Endothelial cell of umbilical vein (primary cell): ENCODE data around the gene CRKL. TPM values are rescaled to one million over a fixed set of nuclear protein-coding genes. Genes with fewer than 3 reads are reported as not detected.

Experiments
- BruUV-seq: library from RNA; stranded (reverse); fragments of 400-500 nt; replicated peaks from 2 replicates; lab custom pipeline; 2021; lab: Mats Ljungman, UMichigan
- CTCF ChIA-PET: fragments of 300-600, 350-600 bp; sonication (Branson Sonifier 250); formaldehyde crosslinking; loops from one replicate; lab custom pipeline; 2021; ENCODE audit warnings: antibody characterized with exemption, inconsistent platforms; lab: Charles Lee
- POLR2A ChIA-PET: fragments of 300-600, 350-600 bp; sonication (Branson Sonifier 250); formaldehyde crosslinking; loops from one replicate; lab custom pipeline; 2021; ENCODE audit warnings: antibody characterized with exemption, inconsistent platforms; lab: Charles Lee
- DNase-seq: peaks from one replicate; pipeline ENCODE4 v3.0.0-alpha.2; 2011; ENCODE audit warnings: low read depth, low spot score
- FAIRE-seq: peaks from 2 replicates; lab custom pipeline; 2011; peaks lifted over from hg19 to GRCh38; lab: Jason Lieb, UNC
- H2AFZ ChIP-seq: 2 replicates; pipeline ENCODE4 v1.6.0; 2012; ENCODE audit warnings: low read depth, low read length, control low read depth, inconsistent platforms
- H3K27ac ChIP-seq: 2 replicates; pipeline ENCODE4 v1.5.1; 2011; ENCODE audit warnings: low read depth, mild to moderate bottlenecking, control low read depth, low read length, moderate library complexity; ENCODE audit not compliant: insufficient read depth
- H3K27me3 ChIP-seq, 2 experiments: 2 replicates each; pipeline versions ENCODE4 v1.6.0 to v1.6.1; 2011; ENCODE audit warnings: low read length in 2 of 2, mixed read lengths in 1 of 2; ENCODE audit not compliant: control insufficient read depth in 2 of 2, insufficient read depth in 2 of 2
- H3K36me3 ChIP-seq, 2 experiments: 2 replicates in 1 of 2; 3 replicates in 1 of 2; pipeline ENCODE4 v1.5.1; 2011; ENCODE audit warnings: low read length in 2 of 2, mild to moderate bottlenecking in 1 of 2, moderate library complexity in 1 of 2; ENCODE audit not compliant: control insufficient read depth in 2 of 2, insufficient read depth in 2 of 2; ENCODE audit errors: extremely low read depth in 1 of 2
- H3K4me1 ChIP-seq: 3 replicates; pipeline ENCODE4 v1.5.1; 2011; ENCODE audit warnings: mild to moderate bottlenecking, low read length; ENCODE audit not compliant: control insufficient read depth, insufficient read depth; ENCODE audit errors: extremely low read depth
- H3K4me2 ChIP-seq: 2 replicates; pipeline ENCODE4 v1.6.1; 2011; ENCODE audit warnings: low read length, control low read depth, mixed read lengths; ENCODE audit not compliant: insufficient read depth
- H3K4me3 ChIP-seq, 3 experiments: fragments of 200-600 bp in 1 of 3; sonication (generic), shearing (Covaris generic) in 1 of 3; replicated peaks in 1 of 3; 2 replicates each; pipeline ENCODE4 v1.5.1; 2011 to 2016; ENCODE audit warnings: control low read depth in 3 of 3, low read length in 3 of 3, mild to moderate bottlenecking in 2 of 3, inconsistent platforms in 1 of 3, low read depth in 1 of 3, moderate library complexity in 1 of 3; ENCODE audit not compliant: insufficient read depth in 1 of 3
- H3K79me2 ChIP-seq: 2 replicates; pipeline ENCODE4 v1.6.0; 2012; ENCODE audit warnings: low read length, inconsistent platforms; ENCODE audit not compliant: control insufficient read depth, insufficient read depth
- H3K9ac ChIP-seq: replicated peaks from 2 replicates; pipeline ENCODE3; 2011; ENCODE audit warnings: low read length, control low read depth; ENCODE audit not compliant: insufficient read depth; ENCODE audit errors: extremely low read depth
- H3K9me1 ChIP-seq: replicated peaks from 3 replicates; pipeline ENCODE4 v1.6.0; 2011; ENCODE audit warnings: mild to moderate bottlenecking, low read length; ENCODE audit not compliant: control insufficient read depth, insufficient read depth; ENCODE audit errors: extremely low read depth
- H3K9me3 ChIP-seq: replicated peaks from 2 replicates; pipeline ENCODE4 v1.5.1; 2012; ENCODE audit warnings: low read length, inconsistent platforms; ENCODE audit not compliant: control insufficient read depth, insufficient read depth
- H4K20me1 ChIP-seq: replicated peaks from 2 replicates; pipeline ENCODE3; 2011; ENCODE audit warnings: mild to moderate bottlenecking, low read length; ENCODE audit not compliant: control insufficient read depth, insufficient read depth; ENCODE audit errors: extremely low read depth
- CTCF ChIP-seq, 2 donors: IDR thresholded peaks; 1 replicate in 1 of 2; 2 replicates in 1 of 2; pipeline ENCODE4 v1.5.1; 2011; ENCODE audit warnings: low read length in 2 of 2, mild to moderate bottlenecking in 2 of 2, moderate library complexity in 2 of 2, control low read depth in 1 of 2, inconsistent platforms in 1 of 2, low read depth in 1 of 2; ENCODE audit not compliant: insufficient read depth in 1 of 2; ENCODE audit errors: extremely low read depth in 1 of 2
- EZH2 ChIP-seq: IDR thresholded peaks from 2 replicates; pipeline ENCODE4 v1.6.1; 2012; ENCODE audit warnings: borderline replicate concordance, low read depth, mild to moderate bottlenecking, moderate library complexity, low read length, inconsistent platforms; ENCODE audit not compliant: severe bottlenecking
- FOS ChIP-seq: IDR thresholded peaks from 2 replicates; pipeline ENCODE4 v1.6.1; 2011; ENCODE audit warnings: mild to moderate bottlenecking, low read length, moderate library complexity, borderline replicate concordance; ENCODE audit not compliant: insufficient read depth
- GATA2 ChIP-seq: IDR thresholded peaks from 2 replicates; pipeline ENCODE4 v1.7.0; 2011; ENCODE audit warnings: low read depth, mild to moderate bottlenecking, moderate library complexity, mixed read lengths, low read length; ENCODE audit not compliant: insufficient read length, insufficient read depth
- JUN ChIP-seq: IDR thresholded peaks from 2 replicates; pipeline ENCODE4 v1.6.1; 2011; ENCODE audit warnings: borderline replicate concordance, low read depth; ENCODE audit not compliant: insufficient read length, insufficient read depth
- MAX ChIP-seq: IDR thresholded peaks from 2 replicates; pipeline ENCODE4 v1.6.1; 2011; ENCODE audit not compliant: insufficient read depth, insufficient read length
- MYC ChIP-seq: IDR thresholded peaks from one replicate; pipeline ENCODE4 v1.6.1; 2011; ENCODE audit warnings: mild to moderate bottlenecking, low read depth, low read length
- POLR2A ChIP-seq: IDR thresholded peaks from 2 replicates; pipeline ENCODE4 v1.6.1; 2012; ENCODE audit warnings: low read depth, mild to moderate bottlenecking, control low read depth, low read length
- POLR2AphosphoS5 ChIP-seq: IDR thresholded peaks from 2 replicates; pipeline ENCODE4 v1.6.1; 2012; ENCODE audit warnings: low read depth, mild to moderate bottlenecking, control low read depth, low read length, moderate library complexity; ENCODE audit not compliant: insufficient read depth
- dilution Hi-C: fragments of 300-500 bp; cut with MboI; formaldehyde crosslinking; loops from one replicate; pipeline ENCODE4 v1.15.0; 2019; ENCODE audit warnings: low sequenced_read_pairs; ENCODE audit not compliant: extremely low pct_ligation_motif_present
- intact Hi-C: fragments of 100-400 bp; cut with micrococcal nuclease; formaldehyde crosslinking; loops from one replicate; pipeline ENCODE4 v1.10.0; 2022
- polyA plus RNA-seq, 4 experiments: library from polyadenylated mRNA; depleted of rRNA in 3 of 4; stranded (reverse) in 3 of 4; unstranded in 1 of 4; fragments of >200 nt; gene quantifications; 2 replicates each; pipeline versions ENCODE4 v1.2.1 to v1.2.3, GENCODE V29; 2011 to 2012; ENCODE audit warnings: missing spikeins in 1 of 4
- total RNA-seq: library from RNA; stranded (reverse); gene quantifications from 2 replicates; pipeline ENCODE4 v1.2.3, GENCODE V29; 2021

Gene CRKL
- total and polyA plus RNA-seq, 2 donors (not counting 3 experiments of a cell fraction or from before 2014, with no cell fraction given): 18.0 to 50.6 TPM

- Histone ChIP-seq H3K36me3 (peaks cover 3 to 38% of the 10 kb centered on the region in 2 experiments), H2AFZ (no peak overlapping the region), H3K9me1 (no peaks in the 10 kb centered on the region), H3K4me3 (no peak overlapping the region), H3K27me3 (no peaks in the 10 kb centered on the region), H3K9ac (no peak overlapping the region), H4K20me1 (no peaks in the 10 kb centered on the region), H3K27ac (no peak overlapping the region), H3K4me1 (no peaks in the 10 kb centered on the region), H3K79me2 (no peaks in the 10 kb centered on the region), H3K9me3 (no peaks in the 10 kb centered on the region), H3K4me2 (no peak overlapping the region)
- TF ChIP-seq MYC (no peak), CTCF (IDR thresholded peaks at IDR 0.05; ENCODE audit: extremely low read depth in 1 of 2, insufficient read depth in 1 of 2, low read depth in 1 of 2, low read length in 2 of 2) (no peak), POLR2A (no peak), FOS (no peak), JUN (no peak), GATA2 (no peak), MAX (no peak), POLR2AphosphoS5 (no peak), EZH2 (no peak)
- POLR2A ChIA-PET: no interaction called here
- no TSS peak for BruUV-seq
- FAIRE-seq: no peak
- no peak for DNase-seq
- dilution Hi-C loops: no loop called here
- intact Hi-C loops: no loop called here
- CTCF ChIA-PET: interaction anchor here (0.6 to 1.8 kb wide), 3 partner anchors 10 to 188 kb away, joined by 3 to 7 read pairs (median 3); partner anchors contain the start of gene LZTR1
These were observed 74.2 kb downstream of the CRKL start for GRCh38 chr22:20991252-20992055.
